Rectal smooth muscle tissue (tissue), 1 donor: Measurements from ENCODE around the gene KRT72.

Experiments
- H3K27ac ChIP-seq: one replicate; pipeline ENCODE4 v1.7.0; 2013; ENCODE audit warnings: low read depth, low read length, inconsistent platforms
- H3K27me3 ChIP-seq: one replicate; pipeline ENCODE4 v1.7.0; 2013; ENCODE audit warnings: low read length; ENCODE audit not compliant: control insufficient read depth, insufficient read depth
- H3K36me3 ChIP-seq: one replicate; pipeline ENCODE4 v1.7.0; 2013; ENCODE audit warnings: low read length; ENCODE audit not compliant: control insufficient read depth, insufficient read depth
- H3K4me1 ChIP-seq: one replicate; pipeline ENCODE4 v1.7.0; 2013; ENCODE audit warnings: low read length; ENCODE audit not compliant: control insufficient read depth, insufficient read depth
- H3K4me3 ChIP-seq: one replicate; pipeline ENCODE4 v1.7.0; 2013; ENCODE audit warnings: low read length
- H3K9ac ChIP-seq: one replicate; pipeline ENCODE4 v1.7.0; 2013; ENCODE audit warnings: low read length

Gene KRT72

GRCh38 chr12:52600941-52601481, at the start of gene KRT72:
TSS of gene KRT72 (minus strand) at chr12:52601463. CDS start at chr12:52601452, 11 bp downstream.
- H3K9ac ChIP-seq: no peak within 1 kb of the TSS
- H3K4me1 ChIP-seq: no peaks in the 10 kb centered on the region
- no peak within 1 kb of the TSS for H3K27ac ChIP-seq
- H3K4me3 ChIP-seq: no peak within 1 kb of the TSS
- H3K27me3 ChIP-seq: peaks cover 7% of the 10 kb centered on the region
- H3K36me3 ChIP-seq: no peaks in the 10 kb centered on the region

DNA sequence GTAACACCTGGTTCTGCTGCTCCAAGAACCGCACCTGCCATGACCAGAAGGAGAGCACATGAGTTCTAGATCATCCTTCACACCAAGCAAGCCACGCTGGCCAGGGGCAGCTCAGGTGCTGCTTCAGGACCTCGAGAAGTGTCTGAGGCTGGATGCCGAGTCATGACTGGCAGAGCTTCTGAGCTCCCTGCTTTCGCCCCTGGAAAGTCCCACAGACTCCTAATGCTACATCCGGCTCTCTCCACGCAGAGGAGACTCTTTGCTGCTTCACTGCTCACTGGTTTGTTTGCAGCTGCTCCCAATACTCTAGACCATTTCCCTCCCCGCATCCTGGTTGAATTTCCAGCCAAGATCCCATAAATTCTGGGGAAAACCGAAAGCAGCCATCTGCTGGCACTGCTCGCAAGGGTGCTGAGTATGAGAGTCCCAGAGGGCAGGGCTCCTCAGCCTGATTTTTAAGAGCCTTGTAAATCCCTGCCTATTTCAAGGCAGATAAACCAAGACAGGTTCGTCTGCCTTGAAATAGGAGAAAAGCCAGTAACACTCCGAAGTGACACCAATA, 49.3 kb upstream of the KRT72 start:
- Histone ChIP-seq H3K27ac (no peak overlapping the region), H3K36me3 (no peaks in the 10 kb centered on the region), H3K4me1 (peaks cover 5% of the 10 kb centered on the region), H3K27me3 (peaks cover 3% of the 10 kb centered on the region), H3K4me3 (peak overlapping the region; percentile 23), H3K9ac (no peak overlapping the region)

GRCh38 chr12:52649066-52649465, 47.8 kb upstream of the KRT72 start:
- H3K4me3 ChIP-seq: no peak overlapping the region
- no peaks in the 10 kb centered on the region for H3K27me3 ChIP-seq
- H3K27ac ChIP-seq: no peak overlapping the region
- H3K4me1 ChIP-seq: peaks cover 5% of the 10 kb centered on the region
- H3K9ac ChIP-seq: no peak overlapping the region
- H3K36me3 ChIP-seq: no peaks in the 10 kb centered on the region

DNA sequence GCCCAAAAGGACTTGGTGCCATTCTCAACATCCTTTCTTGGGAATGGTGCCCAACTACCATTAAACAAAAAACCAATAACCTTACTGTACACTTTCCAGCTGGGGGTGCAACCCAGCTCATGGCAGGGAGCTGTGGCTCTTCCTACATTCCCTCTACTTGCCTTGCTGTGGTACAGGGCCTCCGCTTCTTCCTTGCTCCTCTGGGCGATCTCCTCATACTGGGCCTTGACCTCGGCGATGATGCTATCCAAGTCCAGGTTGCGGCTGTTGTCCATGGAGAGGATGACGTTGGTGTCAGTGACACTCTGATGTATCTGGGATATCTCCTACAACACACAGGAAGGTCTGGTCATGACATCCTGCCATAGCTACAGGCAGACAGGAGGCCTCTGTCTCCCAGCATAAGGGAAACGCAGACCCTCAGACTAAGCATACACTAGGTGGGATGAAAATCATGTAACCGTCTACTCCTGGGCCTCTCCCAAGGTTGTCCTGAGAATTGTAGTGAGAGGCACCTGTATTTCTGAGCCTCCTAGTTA, 46.8 kb upstream of the KRT72 start:
- no peak overlapping the region for H3K4me3 ChIP-seq
- no peaks in the 10 kb centered on the region for H3K27me3 ChIP-seq
- H3K4me1 ChIP-seq: peaks cover 5% of the 10 kb centered on the region
- no peaks in the 10 kb centered on the region for H3K36me3 ChIP-seq
- H3K27ac ChIP-seq: no peak overlapping the region
- H3K9ac ChIP-seq: no peak overlapping the region

DNA sequence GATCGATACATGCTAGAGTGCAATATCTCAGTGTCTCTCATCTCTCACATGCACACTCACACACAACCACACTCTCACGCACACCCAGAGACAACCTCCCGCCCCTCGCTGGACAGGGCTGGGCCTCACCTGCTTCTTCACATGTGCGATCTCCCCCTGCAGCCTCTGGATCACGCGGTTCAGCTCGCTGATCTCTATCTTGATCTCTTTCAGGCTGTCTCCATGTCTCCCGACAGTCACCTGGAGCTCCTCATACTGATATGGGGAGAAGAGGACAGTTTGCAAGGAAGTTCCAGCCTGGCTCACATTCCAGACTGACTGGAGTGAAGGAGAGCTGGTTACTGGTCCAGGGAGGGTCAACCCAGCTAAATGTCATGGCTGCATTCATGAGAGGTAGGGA, 46.3 kb upstream of the KRT72 start:
- H3K36me3 ChIP-seq: no peaks in the 10 kb centered on the region
- H3K27me3 ChIP-seq: no peaks in the 10 kb centered on the region
- H3K4me1 ChIP-seq: peaks cover 5% of the 10 kb centered on the region
- H3K9ac ChIP-seq: no peak overlapping the region
- H3K27ac ChIP-seq: no peak overlapping the region
- no peak overlapping the region for H3K4me3 ChIP-seq

DNA sequence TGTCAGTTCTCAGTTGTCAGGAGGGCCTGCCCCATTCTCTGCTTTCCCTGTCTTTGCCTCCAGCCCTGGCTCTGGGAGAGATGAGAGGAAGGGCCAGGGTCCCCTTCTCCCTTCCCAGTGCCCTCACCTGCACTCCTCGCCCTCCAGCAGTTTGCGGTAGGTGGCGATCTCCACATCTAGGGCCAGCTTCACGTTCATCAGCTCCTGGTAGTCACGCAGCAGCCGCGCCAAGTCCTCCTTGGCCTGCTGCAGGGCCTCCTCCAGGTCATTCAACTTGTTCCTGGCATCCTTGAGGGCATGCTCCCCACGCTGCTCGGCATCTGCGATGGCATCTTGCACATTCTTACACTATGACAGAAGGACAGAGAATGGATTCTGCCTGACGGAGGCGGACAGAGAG, 45.4 kb upstream of the KRT72 start:
- Histone ChIP-seq H3K4me1 (peaks cover 5% of the 10 kb centered on the region), H3K27ac (no peak overlapping the region), H3K9ac (no peak overlapping the region), H3K36me3 (no peaks in the 10 kb centered on the region), H3K27me3 (no peaks in the 10 kb centered on the region), H3K4me3 (no peak overlapping the region)

GRCh38 chr12:52645982-52646381, 44.7 kb upstream of the KRT72 start:
- Histone ChIP-seq H3K27me3 (no peaks in the 10 kb centered on the region), H3K9ac (no peak overlapping the region), H3K27ac (no peak overlapping the region), H3K36me3 (no peaks in the 10 kb centered on the region), H3K4me1 (peaks cover 5% of the 10 kb centered on the region), H3K4me3 (no peak overlapping the region)

- Histone ChIP-seq H3K9ac (no peak overlapping the region), H3K27ac (no peak overlapping the region), H3K4me3 (no peak overlapping the region), H3K4me1 (peaks cover 1% of the 10 kb centered on the region), H3K36me3 (no peaks in the 10 kb centered on the region), H3K27me3 (no peaks in the 10 kb centered on the region)
Observed at GRCh38 chr12:52645120-52645761, 44.0 kb upstream of the KRT72 start.

GRCh38 chr12:52644078-52644415, 42.8 kb upstream of the KRT72 start:
- Histone ChIP-seq H3K4me1 (no peaks in the 10 kb centered on the region), H3K9ac (no peak overlapping the region), H3K36me3 (no peaks in the 10 kb centered on the region), H3K27me3 (no peaks in the 10 kb centered on the region), H3K4me3 (no peak overlapping the region), H3K27ac (no peak overlapping the region)

DNA sequence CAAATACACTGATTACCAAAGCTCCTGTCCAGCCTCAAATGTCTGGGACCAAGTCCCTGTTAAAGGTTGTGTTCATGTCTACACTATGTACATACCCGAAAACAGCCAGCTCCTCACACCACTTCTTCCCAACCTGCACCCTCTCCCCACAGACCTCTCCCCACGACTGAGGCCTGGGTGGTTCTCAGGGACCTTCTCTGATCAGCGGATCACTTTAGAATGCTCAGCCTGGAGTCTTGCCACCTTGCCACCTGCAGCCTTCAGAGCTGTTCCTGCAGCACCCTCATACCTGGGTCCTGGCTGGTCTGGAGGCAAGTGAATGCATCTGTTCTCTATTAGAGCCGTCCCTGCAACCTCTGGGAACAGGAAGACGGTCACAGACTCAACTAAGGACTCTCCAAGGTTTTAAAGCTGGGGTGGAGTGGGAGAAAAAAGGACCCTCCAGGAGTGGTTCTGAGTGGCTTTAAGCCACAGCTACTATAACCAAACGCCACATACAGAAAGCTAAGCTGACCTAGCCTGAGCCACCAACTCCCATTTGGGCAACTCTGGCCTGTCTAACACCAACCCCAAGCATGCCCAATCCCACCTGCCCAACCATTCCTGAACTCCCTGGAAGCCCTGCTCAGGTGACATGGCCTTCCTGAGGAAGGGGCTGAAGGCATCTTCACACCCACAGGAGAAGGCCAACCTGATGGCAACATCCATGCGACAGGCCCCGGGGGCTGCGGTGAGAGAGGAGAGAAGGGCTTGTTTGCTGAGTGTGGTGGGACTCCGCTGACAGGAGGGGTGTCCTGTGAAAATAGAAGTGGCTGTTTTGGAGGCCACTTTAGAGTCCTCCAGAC, 42.2 kb upstream of the KRT72 start:
- H3K4me3 ChIP-seq: no peak overlapping the region
- H3K27ac ChIP-seq: no peak overlapping the region
- no peak overlapping the region for H3K9ac ChIP-seq
- H3K4me1 ChIP-seq: no peaks in the 10 kb centered on the region
- H3K27me3 ChIP-seq: no peaks in the 10 kb centered on the region
- H3K36me3 ChIP-seq: no peaks in the 10 kb centered on the region

DNA sequence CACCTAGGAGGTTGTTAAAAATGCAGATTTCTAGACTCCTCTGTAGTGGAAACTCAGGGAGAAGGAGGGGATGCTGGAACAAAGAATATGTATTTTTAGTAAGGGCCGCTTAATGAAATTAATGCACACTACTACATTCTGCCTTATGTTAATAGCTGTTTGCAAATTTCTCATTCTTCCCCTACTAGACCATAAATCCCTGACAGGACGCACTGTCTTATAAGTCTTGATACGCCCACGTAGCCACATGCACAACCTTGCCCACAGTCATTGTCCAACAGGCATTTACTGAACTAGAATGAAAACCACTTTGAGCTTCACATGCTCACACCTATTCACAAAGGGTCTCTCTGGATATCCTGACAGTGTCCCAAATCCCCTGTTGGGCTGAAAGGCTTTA, 40.2 kb upstream of the KRT72 start:
- no peak overlapping the region for H3K27ac ChIP-seq

GRCh38 chr12:52637299-52637698, 36.0 kb upstream of the KRT72 start:
- Histone ChIP-seq H3K4me1 (no peaks in the 10 kb centered on the region), H3K9ac (no peak overlapping the region), H3K27me3 (no peaks in the 10 kb centered on the region), H3K4me3 (no peak overlapping the region), H3K36me3 (no peaks in the 10 kb centered on the region), H3K27ac (no peak overlapping the region)

More for the DNA sequence above, 40.2 kb upstream of the KRT72 start:
- H3K9ac ChIP-seq: no peak overlapping the region
- H3K36me3 ChIP-seq: no peaks in the 10 kb centered on the region
- H3K4me1 ChIP-seq: no peaks in the 10 kb centered on the region
- H3K27me3 ChIP-seq: no peaks in the 10 kb centered on the region
- no peak overlapping the region for H3K4me3 ChIP-seq
